ENCODE measurements around the gene RAD51B.
A peak's percentile ranks its signal among the peaks of the same experiment; 100 is the strongest.

Gene RAD51B

DNA sequence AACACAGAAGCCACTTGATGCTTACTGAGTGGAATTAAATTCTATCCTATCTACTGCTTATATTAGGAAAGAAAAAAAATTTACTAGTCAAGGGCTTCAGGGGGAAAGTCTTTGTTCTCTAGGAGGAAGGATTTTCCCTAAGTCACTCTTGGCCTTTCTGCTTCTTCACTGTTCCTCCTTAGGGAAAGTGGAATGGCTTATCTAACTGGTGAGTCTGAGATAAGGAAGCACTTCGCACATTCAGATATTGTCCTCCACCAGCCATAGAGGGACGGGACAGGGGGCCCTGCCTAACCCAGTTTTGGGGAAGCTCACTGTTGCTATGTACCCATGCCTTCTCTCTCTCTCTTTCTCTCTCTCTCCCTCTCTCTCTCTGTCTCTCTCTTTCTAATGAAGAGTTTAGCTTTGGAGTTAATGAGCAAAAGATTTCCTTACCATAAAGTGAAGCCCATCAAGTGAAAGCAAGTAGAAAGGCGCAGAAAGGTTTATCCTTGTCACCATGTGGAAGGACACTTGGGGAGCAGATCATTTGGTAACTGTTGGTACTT lies 522.7 kb downstream of the RAD51B start (continued):
- TF ChIP-seq ZNF596 (tag by site-specific recombination; IDR thresholded peaks at IDR 0.05) (peak; percentile 53; the same call in 1 of the 2 replicates), ZNF169 (tag by site-specific recombination; IDR thresholded peaks at IDR 0.05) (no peak)

DNA sequence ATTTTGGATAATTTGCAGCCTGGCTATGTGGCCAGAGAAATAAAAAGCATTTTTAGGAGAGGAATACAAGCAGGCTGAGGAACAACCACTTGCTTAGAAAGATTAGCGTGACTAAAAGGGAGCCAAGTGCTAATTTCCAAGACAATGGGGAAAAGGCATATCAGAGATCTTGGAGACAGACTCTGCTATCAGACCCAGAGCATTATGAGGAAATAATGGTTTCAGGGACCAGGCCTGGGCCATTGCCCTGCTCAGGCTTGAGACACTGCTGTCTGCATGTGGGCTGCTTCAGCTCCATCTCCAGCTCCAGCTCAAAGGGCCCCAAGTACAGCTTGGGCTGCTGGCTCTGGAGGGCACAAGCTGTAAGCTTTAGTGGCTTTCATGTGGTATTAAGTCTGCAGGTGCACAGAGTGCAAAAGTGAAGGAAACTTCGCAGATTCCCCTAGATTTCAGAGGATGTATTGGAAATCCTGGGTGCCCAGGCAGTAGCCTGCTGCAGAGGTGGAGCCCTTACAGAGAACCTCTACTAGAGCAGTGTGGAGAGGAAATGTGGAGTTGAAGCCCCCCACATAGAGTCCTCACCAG lies 524.0 kb downstream of the RAD51B start:
- TF ChIP-seq, protein P1, sequence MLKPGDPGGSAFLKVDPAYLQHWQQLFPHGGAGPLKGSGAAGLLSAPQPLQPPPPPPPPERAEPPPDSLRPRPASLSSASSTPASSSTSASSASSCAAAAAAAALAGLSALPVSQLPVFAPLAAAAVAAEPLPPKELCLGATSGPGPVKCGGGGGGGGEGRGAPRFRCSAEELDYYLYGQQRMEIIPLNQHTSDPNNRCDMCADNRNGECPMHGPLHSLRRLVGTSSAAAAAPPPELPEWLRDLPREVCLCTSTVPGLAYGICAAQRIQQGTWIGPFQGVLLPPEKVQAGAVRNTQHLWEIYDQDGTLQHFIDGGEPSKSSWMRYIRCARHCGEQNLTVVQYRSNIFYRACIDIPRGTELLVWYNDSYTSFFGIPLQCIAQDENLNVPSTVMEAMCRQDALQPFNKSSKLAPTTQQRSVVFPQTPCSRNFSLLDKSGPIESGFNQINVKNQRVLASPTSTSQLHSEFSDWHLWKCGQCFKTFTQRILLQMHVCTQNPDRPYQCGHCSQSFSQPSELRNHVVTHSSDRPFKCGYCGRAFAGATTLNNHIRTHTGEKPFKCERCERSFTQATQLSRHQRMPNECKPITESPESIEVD (tag by site-specific recombination; IDR thresholded peaks at IDR 0.05), result no peak
- no peak for TF ChIP-seq KLF17 (tag by site-specific recombination; IDR thresholded peaks at IDR 0.05)
- no peak for TF ChIP-seq TRIM28 (IDR thresholded peaks at IDR 0.05; ENCODE audit: borderline replicate concordance, low read length)
- TF ChIP-seq, protein P2, sequence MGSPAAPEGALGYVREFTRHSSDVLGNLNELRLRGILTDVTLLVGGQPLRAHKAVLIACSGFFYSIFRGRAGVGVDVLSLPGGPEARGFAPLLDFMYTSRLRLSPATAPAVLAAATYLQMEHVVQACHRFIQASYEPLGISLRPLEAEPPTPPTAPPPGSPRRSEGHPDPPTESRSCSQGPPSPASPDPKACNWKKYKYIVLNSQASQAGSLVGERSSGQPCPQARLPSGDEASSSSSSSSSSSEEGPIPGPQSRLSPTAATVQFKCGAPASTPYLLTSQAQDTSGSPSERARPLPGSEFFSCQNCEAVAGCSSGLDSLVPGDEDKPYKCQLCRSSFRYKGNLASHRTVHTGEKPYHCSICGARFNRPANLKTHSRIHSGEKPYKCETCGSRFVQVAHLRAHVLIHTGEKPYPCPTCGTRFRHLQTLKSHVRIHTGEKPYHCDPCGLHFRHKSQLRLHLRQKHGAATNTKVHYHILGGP (tag by site-specific recombination; IDR thresholded peaks at IDR 0.05), result no peak
- no peak for TF ChIP-seq MZF1 (tag by site-specific recombination; IDR thresholded peaks at IDR 0.05; ENCODE audit: borderline replicate concordance)
- TF ChIP-seq, protein P3, sequence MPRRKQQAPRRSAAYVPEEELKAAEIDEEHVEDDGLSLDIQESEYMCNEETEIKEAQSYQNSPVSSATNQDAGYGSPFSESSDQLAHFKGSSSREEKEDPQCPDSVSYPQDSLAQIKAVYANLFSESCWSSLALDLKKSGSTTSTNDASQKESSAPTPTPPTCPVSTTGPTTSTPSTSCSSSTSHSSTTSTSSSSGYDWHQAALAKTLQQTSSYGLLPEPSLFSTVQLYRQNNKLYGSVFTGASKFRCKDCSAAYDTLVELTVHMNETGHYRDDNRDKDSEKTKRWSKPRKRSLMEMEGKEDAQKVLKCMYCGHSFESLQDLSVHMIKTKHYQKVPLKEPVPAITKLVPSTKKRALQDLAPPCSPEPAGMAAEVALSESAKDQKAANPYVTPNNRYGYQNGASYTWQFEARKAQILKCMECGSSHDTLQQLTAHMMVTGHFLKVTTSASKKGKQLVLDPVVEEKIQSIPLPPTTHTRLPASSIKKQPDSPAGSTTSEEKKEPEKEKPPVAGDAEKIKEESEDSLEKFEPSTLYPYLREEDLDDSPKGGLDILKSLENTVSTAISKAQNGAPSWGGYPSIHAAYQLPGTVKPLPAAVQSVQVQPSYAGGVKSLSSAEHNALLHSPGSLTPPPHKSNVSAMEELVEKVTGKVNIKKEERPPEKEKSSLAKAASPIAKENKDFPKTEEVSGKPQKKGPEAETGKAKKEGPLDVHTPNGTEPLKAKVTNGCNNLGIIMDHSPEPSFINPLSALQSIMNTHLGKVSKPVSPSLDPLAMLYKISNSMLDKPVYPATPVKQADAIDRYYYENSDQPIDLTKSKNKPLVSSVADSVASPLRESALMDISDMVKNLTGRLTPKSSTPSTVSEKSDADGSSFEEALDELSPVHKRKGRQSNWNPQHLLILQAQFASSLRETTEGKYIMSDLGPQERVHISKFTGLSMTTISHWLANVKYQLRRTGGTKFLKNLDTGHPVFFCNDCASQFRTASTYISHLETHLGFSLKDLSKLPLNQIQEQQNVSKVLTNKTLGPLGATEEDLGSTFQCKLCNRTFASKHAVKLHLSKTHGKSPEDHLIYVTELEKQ (tag by site-specific recombination; IDR thresholded peaks at IDR 0.05; ENCODE audit: borderline replicate concordance), result no peak
- no peak for TF ChIP-seq ZNF362 (tag by site-specific recombination; IDR thresholded peaks at IDR 0.05)
- TF ChIP-seq, protein P4, sequence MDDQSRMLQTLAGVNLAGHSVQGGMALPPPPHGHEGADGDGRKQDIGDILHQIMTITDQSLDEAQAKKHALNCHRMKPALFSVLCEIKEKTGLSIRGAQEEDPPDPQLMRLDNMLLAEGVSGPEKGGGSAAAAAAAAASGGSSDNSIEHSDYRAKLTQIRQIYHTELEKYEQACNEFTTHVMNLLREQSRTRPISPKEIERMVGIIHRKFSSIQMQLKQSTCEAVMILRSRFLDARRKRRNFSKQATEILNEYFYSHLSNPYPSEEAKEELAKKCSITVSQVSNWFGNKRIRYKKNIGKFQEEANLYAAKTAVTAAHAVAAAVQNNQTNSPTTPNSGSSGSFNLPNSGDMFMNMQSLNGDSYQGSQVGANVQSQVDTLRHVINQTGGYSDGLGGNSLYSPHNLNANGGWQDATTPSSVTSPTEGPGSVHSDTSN (CRISPR knock-in tag; IDR thresholded peaks at IDR 0.05), result no peak
- no peak for TF ChIP-seq ZNF350 (tag by site-specific recombination; IDR thresholded peaks at IDR 0.05)
- no peak for TF ChIP-seq OSR2 (tag by site-specific recombination; IDR thresholded peaks at IDR 0.05)
- TF ChIP-seq ZNF610 (tag by site-specific recombination; IDR thresholded peaks at IDR 0.05; ENCODE audit: borderline replicate concordance), result no peak
- TF ChIP-seq ZBTB7A (tag by site-specific recombination; IDR thresholded peaks at IDR 0.05; ENCODE audit: low read depth), result no peak
- TF ChIP-seq, protein P5, sequence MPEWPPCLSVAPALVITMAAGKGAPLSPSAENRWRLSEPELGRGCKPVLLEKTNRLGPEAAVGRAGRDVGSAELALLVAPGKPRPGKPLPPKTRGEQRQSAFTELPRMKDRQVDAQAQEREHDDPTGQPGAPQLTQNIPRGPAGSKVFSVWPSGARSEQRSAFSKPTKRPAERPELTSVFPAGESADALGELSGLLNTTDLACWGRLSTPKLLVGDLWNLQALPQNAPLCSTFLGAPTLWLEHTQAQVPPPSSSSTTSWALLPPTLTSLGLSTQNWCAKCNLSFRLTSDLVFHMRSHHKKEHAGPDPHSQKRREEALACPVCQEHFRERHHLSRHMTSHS (tag by site-specific recombination; IDR thresholded peaks at IDR 0.05), result no peak
- TF ChIP-seq ZNF140 (tag by site-specific recombination; IDR thresholded peaks at IDR 0.05), result no peak
- TF ChIP-seq, protein P6, sequence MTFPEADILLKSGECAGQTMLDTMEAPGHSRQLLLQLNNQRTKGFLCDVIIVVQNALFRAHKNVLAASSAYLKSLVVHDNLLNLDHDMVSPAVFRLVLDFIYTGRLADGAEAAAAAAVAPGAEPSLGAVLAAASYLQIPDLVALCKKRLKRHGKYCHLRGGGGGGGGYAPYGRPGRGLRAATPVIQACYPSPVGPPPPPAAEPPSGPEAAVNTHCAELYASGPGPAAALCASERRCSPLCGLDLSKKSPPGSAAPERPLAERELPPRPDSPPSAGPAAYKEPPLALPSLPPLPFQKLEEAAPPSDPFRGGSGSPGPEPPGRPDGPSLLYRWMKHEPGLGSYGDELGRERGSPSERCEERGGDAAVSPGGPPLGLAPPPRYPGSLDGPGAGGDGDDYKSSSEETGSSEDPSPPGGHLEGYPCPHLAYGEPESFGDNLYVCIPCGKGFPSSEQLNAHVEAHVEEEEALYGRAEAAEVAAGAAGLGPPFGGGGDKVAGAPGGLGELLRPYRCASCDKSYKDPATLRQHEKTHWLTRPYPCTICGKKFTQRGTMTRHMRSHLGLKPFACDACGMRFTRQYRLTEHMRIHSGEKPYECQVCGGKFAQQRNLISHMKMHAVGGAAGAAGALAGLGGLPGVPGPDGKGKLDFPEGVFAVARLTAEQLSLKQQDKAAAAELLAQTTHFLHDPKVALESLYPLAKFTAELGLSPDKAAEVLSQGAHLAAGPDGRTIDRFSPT (tag by site-specific recombination; IDR thresholded peaks at IDR 0.05), result no peak
- no peak for TF ChIP-seq ZNF677 (tag by site-specific recombination; IDR thresholded peaks at IDR 0.05)
- no peak for TF ChIP-seq ZNF548 (tag by site-specific recombination; IDR thresholded peaks at IDR 0.05)
- CTCF ChIA-PET, result no interaction called here
- POLR2A ChIA-PET, result no interaction called here

More for the DNA sequence above, 524.0 kb downstream of the RAD51B start:
- Histone ChIP-seq H3K36me3 (ENCODE audit: control insufficient read depth in 2 of 2, insufficient read depth in 1 of 2, low read length in 2 of 2) (no peaks in the 10 kb centered on the region), H3K27ac (ENCODE audit: extremely low read depth, low read depth, low read length) (no peak overlapping the region), H3K4me3 (ENCODE audit: low read depth, low read length) (no peak overlapping the region), H3K4me1 (ENCODE audit: control insufficient read depth, insufficient read depth, low read length) (no peaks in the 10 kb centered on the region), H3K9me3 (ENCODE audit: control insufficient read depth, insufficient read depth, low read depth, low read length) (no peaks in the 10 kb centered on the region)

Measured in HEK293 (cell line).